Cardiac fibroblast (primary cell): ENCODE data around the gene KCNJ18.
"Not testable (repeated sequence)": the region's sequence is repeated elsewhere in the genome, so short reads cannot be mapped to it uniquely, and the experiment has no call there.

Experiments used
- DNase-seq, 2 donors: peaks; one replicate each; pipeline versions ENCODE4 v3.0.0 to v3.0.0-alpha.2; 2010; ENCODE audit warnings: low read depth in 2 of 2
- H3K4me3 ChIP-seq, 2 donors: replicated peaks in 1 of 2; 1 replicate in 1 of 2; 2 replicates in 1 of 2; pipeline ENCODE4 v1.5.1; 2011; ENCODE audit warnings: low read depth in 2 of 2, low read length in 2 of 2, mild to moderate bottlenecking in 2 of 2, moderate library complexity in 1 of 2
- TF ChIP-seq, protein P1 (sequence below): IDR thresholded peaks from one replicate; pipeline ENCODE4 v1.5.1; 2011; ENCODE audit warnings: low read depth, mild to moderate bottlenecking, low read length, inconsistent platforms

Gene KCNJ18

DNA sequence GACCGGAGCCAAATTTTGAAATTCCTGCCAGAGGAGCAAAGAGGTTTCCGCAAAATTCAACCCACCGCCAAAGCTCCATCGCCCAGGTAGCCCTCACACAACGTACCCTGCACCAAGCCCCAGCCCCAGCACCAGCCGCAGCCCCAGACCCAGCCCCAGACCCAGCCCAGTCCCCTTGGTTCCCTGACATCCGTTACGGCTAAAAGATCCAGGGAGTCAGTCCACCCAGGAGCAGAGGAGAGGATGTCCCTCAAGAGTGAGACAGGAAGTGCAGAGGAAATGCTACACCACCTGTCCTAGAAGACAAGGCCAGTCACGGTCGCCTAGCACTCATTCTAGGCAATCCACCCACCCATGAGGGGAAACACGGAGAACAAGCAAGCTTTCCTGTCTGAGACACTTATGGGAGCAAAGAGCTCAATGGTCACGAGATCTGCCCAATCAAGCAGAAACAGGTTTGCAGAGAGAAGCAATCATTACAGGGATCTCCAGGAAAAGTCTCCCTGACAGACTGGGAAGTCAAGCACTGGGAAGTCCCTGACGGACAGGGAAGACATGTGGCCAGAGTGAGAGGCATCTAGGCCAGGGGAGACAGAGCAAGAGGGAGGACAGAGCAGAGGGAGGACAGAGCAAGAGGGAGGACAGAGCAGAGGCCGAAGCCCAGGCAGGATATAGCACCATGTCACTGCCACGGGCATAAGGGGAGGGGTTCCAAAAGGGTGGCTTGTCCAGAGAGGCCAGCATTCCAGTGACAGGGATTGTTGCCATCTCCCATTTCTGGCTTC is 15.0 kb upstream of the KCNJ18 start:
- TF ChIP-seq, protein P1, sequence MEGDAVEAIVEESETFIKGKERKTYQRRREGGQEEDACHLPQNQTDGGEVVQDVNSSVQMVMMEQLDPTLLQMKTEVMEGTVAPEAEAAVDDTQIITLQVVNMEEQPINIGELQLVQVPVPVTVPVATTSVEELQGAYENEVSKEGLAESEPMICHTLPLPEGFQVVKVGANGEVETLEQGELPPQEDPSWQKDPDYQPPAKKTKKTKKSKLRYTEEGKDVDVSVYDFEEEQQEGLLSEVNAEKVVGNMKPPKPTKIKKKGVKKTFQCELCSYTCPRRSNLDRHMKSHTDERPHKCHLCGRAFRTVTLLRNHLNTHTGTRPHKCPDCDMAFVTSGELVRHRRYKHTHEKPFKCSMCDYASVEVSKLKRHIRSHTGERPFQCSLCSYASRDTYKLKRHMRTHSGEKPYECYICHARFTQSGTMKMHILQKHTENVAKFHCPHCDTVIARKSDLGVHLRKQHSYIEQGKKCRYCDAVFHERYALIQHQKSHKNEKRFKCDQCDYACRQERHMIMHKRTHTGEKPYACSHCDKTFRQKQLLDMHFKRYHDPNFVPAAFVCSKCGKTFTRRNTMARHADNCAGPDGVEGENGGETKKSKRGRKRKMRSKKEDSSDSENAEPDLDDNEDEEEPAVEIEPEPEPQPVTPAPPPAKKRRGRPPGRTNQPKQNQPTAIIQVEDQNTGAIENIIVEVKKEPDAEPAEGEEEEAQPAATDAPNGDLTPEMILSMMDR, result no peak
- DNase-seq, result no peak
- no peak overlapping the region for H3K4me3 ChIP-seq

DNA sequence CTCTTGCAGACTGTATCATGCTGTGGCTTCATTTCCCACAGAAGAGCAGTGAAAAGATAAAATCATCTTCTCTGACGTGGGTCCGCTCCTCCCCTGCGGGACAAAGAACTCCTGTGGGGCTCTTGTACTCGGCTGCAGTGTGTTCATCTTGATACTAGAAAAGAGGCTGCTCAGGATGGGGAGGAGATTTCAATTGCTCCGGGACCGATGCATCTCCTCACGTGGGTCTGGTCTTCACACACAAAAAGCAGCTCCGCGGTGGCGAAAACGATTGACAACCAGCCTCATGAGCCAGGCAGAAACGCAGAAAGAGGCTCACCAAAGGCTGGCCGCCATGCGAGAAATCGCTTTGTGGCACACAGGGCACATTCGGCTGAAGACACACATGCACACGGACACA is 14.4 kb upstream of the KCNJ18 start:
- no peak for DNase-seq
- H3K4me3 ChIP-seq, result no peak overlapping the region
- TF ChIP-seq, protein P1, result no peak

DNA sequence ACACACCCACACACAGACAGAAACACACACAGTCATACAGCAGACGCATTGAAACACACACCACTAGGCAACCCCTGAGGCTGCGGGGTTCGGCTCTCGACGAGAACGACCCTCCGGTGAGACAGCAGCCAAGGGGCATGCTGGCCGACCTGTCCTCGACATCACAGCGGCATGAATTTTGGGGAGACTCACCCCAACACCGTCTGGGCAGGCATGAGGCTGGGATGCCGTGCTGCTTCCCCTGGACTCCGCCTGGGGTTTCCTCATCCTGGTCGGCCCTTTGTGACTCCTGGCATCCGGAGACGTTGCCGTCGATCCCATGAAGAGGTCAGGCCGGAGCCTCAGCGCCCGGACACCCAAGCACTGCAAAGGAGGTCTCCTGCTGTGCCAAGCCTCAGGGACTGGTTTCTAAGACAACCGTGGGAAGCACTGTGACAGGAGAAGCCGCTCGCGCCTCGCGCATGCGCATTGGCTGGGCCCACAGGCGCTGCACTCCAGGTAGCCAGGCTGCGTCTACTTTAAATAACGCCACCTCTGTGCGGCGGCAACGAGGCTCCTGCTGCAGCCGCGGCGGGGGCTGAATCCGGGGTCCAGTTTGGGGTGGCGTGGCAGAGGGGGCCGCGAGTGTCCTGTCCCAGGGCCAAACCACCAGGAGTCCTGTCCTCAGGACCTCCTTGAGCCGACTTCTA is 13.8 kb upstream of the KCNJ18 start:
- TF ChIP-seq, protein P1, result no peak
- no peak overlapping the region for H3K4me3 ChIP-seq
- no peak for DNase-seq

DNA sequence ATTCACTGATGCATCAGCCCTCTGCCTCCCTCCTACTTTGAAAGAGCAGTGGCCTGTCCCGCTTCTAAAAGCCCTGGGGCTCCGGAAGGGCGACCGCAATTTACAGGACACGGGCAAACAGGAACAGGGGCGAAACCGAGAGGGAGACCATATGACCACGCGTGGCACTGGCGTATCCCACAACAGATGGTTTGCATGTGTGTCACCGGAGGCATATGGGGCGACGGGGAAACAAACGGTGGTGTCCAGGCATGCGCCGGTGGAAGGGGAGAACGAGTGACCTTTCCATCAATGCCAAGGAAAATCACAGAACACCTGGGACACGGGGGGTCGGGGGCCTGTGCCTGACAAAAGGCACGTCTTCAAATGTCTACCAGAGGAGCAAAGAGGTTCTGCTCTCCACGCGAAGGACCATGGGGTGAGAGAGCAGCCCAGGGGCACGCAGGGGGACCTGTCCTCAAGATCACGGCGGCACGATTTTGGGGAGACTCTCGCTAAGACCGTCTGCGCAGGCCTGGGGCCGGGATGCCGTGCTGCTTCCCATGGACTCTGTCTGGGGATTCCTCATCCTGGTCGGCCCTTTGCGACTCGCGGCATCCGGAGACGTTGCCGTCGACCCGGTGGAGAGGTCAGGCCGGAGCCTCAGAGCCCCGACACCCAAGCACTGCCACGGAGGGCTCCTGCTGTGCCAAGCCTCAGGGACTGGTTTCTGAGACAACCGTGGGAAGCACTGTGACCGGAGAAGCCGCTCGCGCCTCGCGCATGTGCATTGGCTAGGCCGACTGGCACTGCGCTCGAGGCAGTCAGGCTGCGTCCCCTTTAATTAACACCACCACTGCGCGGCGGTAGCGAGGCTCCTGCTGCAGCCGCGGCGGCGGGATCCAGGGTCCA is 12.8 kb upstream of the KCNJ18 start:
- TF ChIP-seq, protein P1, result no peak
- DNase-seq, result no peak
- H3K4me3 ChIP-seq, result no peak overlapping the region

DNA sequence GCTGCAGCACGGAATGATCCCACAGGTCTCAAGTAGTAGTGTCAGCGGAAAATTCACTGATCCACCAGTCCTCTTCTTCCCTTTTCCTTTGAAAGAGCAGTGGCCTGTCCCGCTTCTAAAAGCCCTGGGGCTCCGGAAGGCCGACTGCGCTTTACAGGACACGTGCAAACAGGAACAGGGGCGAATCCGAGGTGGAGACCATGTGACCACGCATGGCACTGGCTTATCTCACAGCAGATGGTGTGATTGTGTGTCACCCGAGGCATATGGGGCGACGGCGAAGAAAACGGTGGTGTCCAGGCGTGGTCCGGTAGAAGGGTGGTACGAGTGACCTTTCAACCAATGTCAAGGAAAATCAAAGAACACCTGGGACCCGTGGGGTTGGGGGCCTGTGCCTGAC is 12.0 kb upstream of the KCNJ18 start:
- H3K4me3 ChIP-seq, result no peak overlapping the region
- TF ChIP-seq, protein P1, result no peak
- DNase-seq, result no peak

DNA sequence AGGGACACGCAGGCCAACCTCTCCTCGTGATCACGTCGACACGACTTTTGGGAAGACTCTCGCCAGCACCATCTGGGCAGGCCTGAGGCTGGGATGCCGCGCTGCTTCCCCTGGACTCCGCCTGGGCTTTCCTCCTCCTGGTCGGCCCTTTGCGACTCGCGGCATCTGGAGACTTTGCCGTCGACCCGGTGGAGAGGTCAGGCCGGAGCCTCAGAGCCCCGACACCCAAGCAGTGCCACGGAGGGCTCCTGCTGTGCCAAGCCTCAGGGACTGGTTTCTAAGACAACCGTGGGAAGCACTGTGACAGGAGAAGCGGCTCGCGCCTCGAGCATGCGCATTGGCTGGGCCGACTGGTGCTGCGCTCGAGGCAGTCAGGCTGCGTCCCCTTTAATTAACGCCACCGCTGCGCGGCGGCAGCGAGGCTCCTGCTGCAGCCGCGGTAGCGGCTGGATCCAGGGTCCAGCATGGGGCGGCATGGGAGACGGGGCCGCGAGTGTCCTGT is 11.4 kb upstream of the KCNJ18 start:
- not testable (repeated sequence) for DNase-seq, H3K4me3 ChIP-seq

DNA sequence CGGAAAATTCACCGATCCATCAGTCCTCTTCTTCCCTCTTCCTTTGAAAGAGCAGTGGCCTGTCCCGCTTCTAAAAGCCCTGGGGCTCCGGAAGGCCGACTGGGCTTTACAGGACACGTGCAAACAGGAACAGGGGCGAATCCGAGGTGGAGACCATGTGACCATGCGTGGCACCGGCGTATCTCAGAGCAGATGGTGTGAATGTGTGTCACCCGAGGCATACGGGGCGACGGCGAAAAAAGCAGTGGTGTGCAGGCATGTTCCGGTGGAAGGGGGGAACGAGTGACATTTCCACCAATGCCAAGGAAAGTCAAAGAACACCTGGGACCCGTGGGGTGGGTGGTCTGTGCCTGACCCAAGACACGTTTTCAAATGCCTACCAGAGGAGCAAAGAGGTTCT is 10.7 kb upstream of the KCNJ18 start:
- not testable (repeated sequence) for DNase-seq

DNA sequence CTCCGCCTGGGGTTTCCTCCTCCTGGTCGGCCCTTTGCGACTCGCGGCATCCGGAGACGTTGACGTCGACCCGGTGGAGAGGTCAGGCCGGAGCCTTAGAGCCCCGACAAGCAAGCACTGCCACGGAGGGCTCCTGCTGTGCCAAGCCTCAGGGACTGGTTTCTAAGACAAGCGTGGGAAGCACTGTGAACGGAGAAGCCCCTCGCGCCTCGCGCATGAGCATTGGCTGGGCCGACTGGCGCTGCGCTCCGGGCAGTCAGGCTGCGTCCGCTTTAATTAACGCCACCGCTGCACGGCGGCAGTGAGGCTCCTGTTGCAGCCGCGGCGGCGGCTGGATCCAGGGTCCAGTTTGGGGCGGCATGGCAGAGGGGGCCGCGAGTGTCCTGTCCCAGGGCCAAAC is 10.2 kb upstream of the KCNJ18 start:
- not testable (repeated sequence) for DNase-seq, H3K4me3 ChIP-seq

More for the DNA sequence above, 10.7 kb upstream of the KCNJ18 start:
- H3K4me3 ChIP-seq, result not testable (repeated sequence)

DNA sequence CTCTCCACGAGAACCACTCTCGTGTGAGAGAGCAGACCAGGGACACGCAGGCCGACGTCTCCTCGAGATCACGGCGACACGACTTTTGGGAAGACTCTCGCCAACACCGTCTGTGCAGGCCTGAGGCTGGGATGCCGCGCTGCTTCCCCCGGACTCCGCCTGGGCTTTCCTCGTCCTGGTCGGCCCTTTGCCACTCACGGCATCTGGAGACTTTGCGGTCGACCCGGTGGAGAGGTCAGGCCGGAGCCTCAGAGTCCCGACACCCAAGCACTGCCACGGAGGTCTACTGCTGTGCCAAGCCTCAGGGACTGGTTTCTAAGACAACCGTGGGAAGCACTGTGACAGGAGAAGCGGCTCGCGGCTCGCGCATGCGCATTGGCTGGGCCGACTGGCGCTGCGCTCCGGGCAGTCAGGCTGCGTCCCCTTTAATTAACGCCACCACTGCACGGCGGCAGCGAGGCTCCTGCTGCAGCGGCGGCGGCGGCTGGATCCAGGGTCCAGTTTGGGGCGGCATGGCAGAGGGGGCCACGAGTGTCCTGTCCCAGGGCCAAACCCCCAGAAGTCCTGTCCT is 9.1 kb upstream of the KCNJ18 start:
- H3K4me3 ChIP-seq, DNase-seq: not testable (repeated sequence)

DNA sequence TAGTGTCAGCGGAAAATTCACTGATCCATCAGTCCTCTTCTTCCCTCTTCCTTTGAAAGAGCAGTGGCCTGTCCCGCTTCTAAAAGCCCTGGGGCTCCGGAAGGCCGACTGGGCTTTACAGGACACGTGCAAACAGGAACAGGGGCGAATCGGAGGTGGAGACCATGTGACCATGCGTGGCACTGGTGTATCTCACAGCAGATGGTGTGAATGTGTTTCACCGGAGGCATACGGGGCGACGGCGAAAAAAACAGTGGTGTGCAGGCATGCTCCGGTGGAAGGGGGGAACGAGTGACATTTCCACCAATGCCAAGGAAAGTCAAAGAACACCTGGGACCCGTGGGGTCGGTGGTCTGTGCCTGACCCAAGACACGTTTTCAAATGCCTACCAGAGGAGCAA is 8.4 kb upstream of the KCNJ18 start:
- not testable (repeated sequence) for H3K4me3 ChIP-seq, DNase-seq

DNA sequence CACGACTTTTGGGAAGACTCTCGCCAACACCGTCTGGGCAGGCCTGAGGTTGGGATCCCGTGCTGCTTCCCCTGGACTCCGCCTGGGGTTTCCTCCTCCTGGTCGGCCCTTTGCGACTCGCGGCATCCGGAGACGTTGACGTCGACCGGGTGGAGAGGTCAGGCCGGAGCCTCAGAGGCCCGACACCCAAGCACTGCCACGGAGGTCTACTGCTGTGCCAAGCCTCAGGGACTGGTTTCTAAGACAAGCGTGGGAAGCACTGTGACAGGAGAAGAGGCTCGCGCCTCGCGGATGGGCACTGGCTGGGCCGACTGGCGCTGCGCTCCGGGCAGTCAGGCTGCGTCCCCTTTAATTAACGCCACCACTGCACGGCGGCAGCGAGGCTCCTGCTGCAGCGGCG is 7.9 kb upstream of the KCNJ18 start:
- not testable (repeated sequence) for H3K4me3 ChIP-seq, DNase-seq
